HepG2 (cell line): ENCODE results near the gene SOWAHA. TPM values are rescaled to one million over a fixed set of nuclear protein-coding genes. Genes with fewer than 3 reads are reported as not detected.

Experiments
- ARID5B ChIP-seq: IDR thresholded peaks from 2 replicates; pipeline ENCODE4 v1.4.0; 2020; ENCODE audit warnings: mild to moderate bottlenecking, missing genetic modification reagents
- ARNTL ChIP-seq: sonication (generic); formaldehyde crosslinking; IDR thresholded peaks from 2 replicates; pipeline ENCODE4 v1.4.0; 2020; ENCODE audit warnings: mild to moderate bottlenecking, missing genetic modification reagents
- E2F1 ChIP-seq: sonication (generic); formaldehyde crosslinking; IDR thresholded peaks from 2 replicates; pipeline ENCODE4 v1.5.0; 2020; ENCODE audit warnings: missing genetic modification reagents
- GATAD2A ChIP-seq: IDR thresholded peaks from 2 replicates; pipeline ENCODE4 v1.6.1; 2016
- GRHL1 ChIP-seq: sonication (generic); formaldehyde crosslinking; conservative IDR thresholded peaks from 2 replicates; pipeline ENCODE4 v1.8.0; 2022; ENCODE audit warnings: missing genetic modification reagents
- HMG20A ChIP-seq: IDR thresholded peaks from 2 replicates; pipeline ENCODE4 v1.6.1; 2016; ENCODE audit warnings: borderline replicate concordance
- NFAT5 ChIP-seq: sonication (generic); formaldehyde crosslinking; IDR thresholded peaks from 2 replicates; pipeline ENCODE4 v1.4.0; 2020; ENCODE audit warnings: missing genetic modification reagents
- RXRB ChIP-seq: IDR thresholded peaks from 2 replicates; pipeline ENCODE4 v1.6.1; 2016; ENCODE audit warnings: borderline replicate concordance, missing genetic modification reagents, missing compliant biosample characterization
- SAP130 ChIP-seq: IDR thresholded peaks from 2 replicates; pipeline ENCODE4 v1.6.1; 2016; ENCODE audit warnings: low read depth
- SMAD1 ChIP-seq: sonication (generic); formaldehyde crosslinking; IDR thresholded peaks from 2 replicates; pipeline ENCODE4 v1.4.0; 2020; ENCODE audit warnings: missing genetic modification reagents, low read depth, mild to moderate bottlenecking, borderline replicate concordance
- ZNF607 ChIP-seq: sonication (generic); formaldehyde crosslinking; IDR thresholded peaks from 2 replicates; pipeline ENCODE4 v1.5.1; 2020; ENCODE audit warnings: missing genetic modification reagents, mild to moderate bottlenecking, borderline replicate concordance
- ZNF614 ChIP-seq: IDR thresholded peaks from 2 replicates; pipeline ENCODE4 v1.6.1; 2018; ENCODE audit warnings: missing biosample characterization, missing genetic modification reagents, inconsistent platforms, borderline replicate concordance
- ZNF780A ChIP-seq: sonication (generic); formaldehyde crosslinking; IDR thresholded peaks from 2 replicates; pipeline ENCODE4 v1.8.0; 2022; ENCODE audit warnings: mild to moderate bottlenecking, missing genetic modification reagents, moderate library complexity
- polyA plus RNA-seq, 8 experiments: library from polyadenylated mRNA; depleted of rRNA in 3 of 8; stranded (reverse) in 7 of 8; unstranded in 1 of 8; fragments of >200 nt; fragmentation: Illumina TruSeq in 4 of 8; extraction: Trizol in 4 of 8; gene quantifications; 2 replicates each; pipeline versions ENCODE4 v1.2.1 to v1.2.3, GENCODE V29; 2011 to 2016; ENCODE audit warnings: low read depth in 4 of 8, missing spikeins in 1 of 8, mixed read lengths in 1 of 8; ENCODE audit not compliant: insufficient read depth in 1 of 8
- total RNA-seq, 5 experiments: library from RNA; depleted of rRNA; stranded (reverse); fragments of >200 nt; fragmentation: Illumina TruSeq; extraction: Trizol; gene quantifications; 2 replicates each; pipeline ENCODE4 v1.2.3, GENCODE V29; 2016; ENCODE audit warnings: low read depth in 1 of 5
- TF ChIP-seq, protein P1 (sequence below): sonication (generic); formaldehyde crosslinking; conservative IDR thresholded peaks from 2 replicates; pipeline ENCODE4 v1.4.0; 2020; ENCODE audit warnings: missing genetic modification reagents

Gene SOWAHA
- total and polyA plus RNA-seq, 2 of the 13 experiments (the other 11 are each of a cell fraction or from before 2014, with no cell fraction given), result 0.95 to 1.9 TPM

DNA sequence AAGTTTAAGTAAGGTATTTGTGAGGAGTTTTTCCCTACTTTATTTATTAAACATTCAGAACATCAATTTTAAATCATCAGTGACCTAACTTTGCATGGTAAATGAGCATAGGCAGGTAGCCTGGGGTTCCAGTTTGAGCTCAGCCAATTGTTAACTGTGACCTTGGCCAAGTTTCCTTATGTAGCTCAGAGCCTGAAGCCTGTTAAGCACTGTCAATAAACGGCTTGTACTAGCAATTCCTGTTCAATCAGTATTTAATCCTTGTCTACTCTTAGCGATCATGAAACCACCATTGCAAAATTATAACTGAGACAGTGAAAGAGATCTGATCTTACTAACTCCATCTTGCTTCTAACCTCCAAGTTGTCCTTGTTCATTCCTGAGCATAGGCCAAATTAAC is 4.7 kb upstream of the SOWAHA start (continued):
- TF ChIP-seq ARID5B (peak; percentile 48; the same call in 1 of the 2 replicates), E2F1 (no peak), ARNTL (CRISPR knock-in tag) (no peak), SAP130 (CRISPR knock-in tag) (peak; percentile 22; the same call in 1 of the 2 replicates), HMG20A (CRISPR knock-in tag) (peak; percentile 38; the same call in 1 of the 2 replicates), NFAT5 (no peak), GATAD2A (CRISPR knock-in tag) (0 out of 2 replicates have a peak, but pooled peaks have one; percentile 43), SMAD1 (no peak), ZNF780A (CRISPR knock-in tag) (no peak), ZNF607 (CRISPR knock-in tag) (no peak), ZNF614 (CRISPR knock-in tag) (peak; percentile 44; the same call in 1 of the 2 replicates), RXRB (CRISPR knock-in tag) (0 out of 2 replicates have a peak, but pooled peaks have one; percentile 31), GRHL1 (CRISPR knock-in tag) (no peak)
- TF ChIP-seq, protein P1, sequence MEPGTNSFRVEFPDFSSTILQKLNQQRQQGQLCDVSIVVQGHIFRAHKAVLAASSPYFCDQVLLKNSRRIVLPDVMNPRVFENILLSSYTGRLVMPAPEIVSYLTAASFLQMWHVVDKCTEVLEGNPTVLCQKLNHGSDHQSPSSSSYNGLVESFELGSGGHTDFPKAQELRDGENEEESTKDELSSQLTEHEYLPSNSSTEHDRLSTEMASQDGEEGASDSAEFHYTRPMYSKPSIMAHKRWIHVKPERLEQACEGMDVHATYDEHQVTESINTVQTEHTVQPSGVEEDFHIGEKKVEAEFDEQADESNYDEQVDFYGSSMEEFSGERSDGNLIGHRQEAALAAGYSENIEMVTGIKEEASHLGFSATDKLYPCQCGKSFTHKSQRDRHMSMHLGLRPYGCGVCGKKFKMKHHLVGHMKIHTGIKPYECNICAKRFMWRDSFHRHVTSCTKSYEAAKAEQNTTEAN (CRISPR knock-in tag), result 0 out of 2 replicates have a peak, but pooled peaks have one; percentile 19
- TF ChIP-seq, all 625 proteins: peak for 18
